Memory B cell (primary cell): Measurements from ENCODE around the gene CHST15.
"Not testable (repeated sequence)": the region's sequence is repeated elsewhere in the genome, so short reads cannot be mapped to it uniquely, and the experiment has no call there.

ENCODE experiments used
- ATAC-seq: fragments of 150-1000 bp; cut with Tn5 transposase; 2 replicates; pipeline ENCODE4 v1.10.0; 2021; ENCODE audit warnings: low read depth, mild to moderate bottlenecking, moderate library complexity
- DNase-seq, 2 donors: peaks; one replicate each; pipeline ENCODE4 v3.0.0; 2022; ENCODE audit warnings: low spot score in 2 of 2
- H3K27ac Mint-ChIP-seq: one replicate; pipeline ENCODE4 v1.8.0; 2022; ENCODE audit warnings: mild to moderate bottlenecking, moderate library complexity, mixed read lengths
- H3K27me3 Mint-ChIP-seq: one replicate; pipeline ENCODE4 v1.8.0; 2022; ENCODE audit warnings: mixed read lengths
- H3K36me3 Mint-ChIP-seq: one replicate; pipeline ENCODE4 v1.8.0; 2022; ENCODE audit warnings: mild to moderate bottlenecking, mixed read lengths
- H3K4me1 Mint-ChIP-seq: one replicate; pipeline ENCODE4 v1.8.0; 2022; ENCODE audit warnings: mixed read lengths
- H3K4me3 Mint-ChIP-seq: one replicate; pipeline ENCODE4 v1.8.0; 2022; ENCODE audit warnings: mild to moderate bottlenecking, moderate library complexity, mixed read lengths
- H3K9me3 Mint-ChIP-seq: one replicate; pipeline ENCODE4 v1.8.0; 2022; ENCODE audit warnings: mixed read lengths

Gene CHST15

GRCh38 chr10:124117511-124117785 is 24.1 kb upstream of the CHST15 start:
- DNase-seq (no peak), ATAC-seq (no peak)
- H3K4me1 Mint-ChIP-seq, result peaks cover 10% of the 10 kb centered on the region
- H3K9me3 Mint-ChIP-seq, result no peaks in the 10 kb centered on the region
- no peak overlapping the region for H3K27ac Mint-ChIP-seq
- H3K4me3 Mint-ChIP-seq, result no peak overlapping the region
- no peaks in the 10 kb centered on the region for H3K27me3 Mint-ChIP-seq
- H3K36me3 Mint-ChIP-seq, result no peaks in the 10 kb centered on the region

DNA sequence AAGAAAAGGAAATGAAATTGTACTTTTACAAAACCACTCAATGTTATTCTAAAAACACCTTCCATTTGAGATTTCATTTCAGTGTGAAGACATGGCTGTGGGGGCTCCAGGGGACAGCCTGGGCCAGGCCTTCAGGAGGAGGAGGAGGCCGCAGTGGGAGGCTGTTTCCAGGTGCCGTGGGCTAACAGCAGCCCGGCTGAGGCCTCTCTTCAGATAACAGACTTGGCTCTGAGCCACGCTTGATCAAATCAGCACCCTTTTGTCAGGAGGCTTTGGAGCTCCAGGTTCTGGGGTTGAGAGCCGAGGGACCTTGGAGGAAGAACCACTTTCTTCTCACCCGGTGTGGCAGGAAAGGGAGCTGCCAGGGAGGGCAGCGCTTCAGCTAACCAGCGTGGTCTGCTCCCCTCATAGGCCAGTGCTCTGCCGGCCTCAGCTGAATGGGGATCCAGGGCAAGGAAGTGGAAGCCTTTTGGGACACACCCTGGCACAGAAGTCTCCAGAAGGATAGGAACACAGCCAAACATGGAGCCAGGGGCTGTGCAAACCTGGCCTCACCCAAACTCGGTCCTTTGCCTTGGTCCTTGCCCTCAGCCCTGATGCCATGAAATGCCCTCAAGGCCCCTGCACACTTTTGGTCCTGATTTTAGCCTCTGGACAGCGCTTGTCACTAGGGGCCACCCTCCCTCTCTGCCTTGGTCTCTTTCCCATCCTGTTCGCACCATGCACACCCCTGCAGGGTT is 23.5 kb upstream of the CHST15 start:
- Mint-ChIP-seq H3K9me3 (no peaks in the 10 kb centered on the region), H3K4me1 (peaks cover 7% of the 10 kb centered on the region), H3K27me3 (no peaks in the 10 kb centered on the region), H3K27ac (no peak overlapping the region), H3K4me3 (no peak overlapping the region), H3K36me3 (no peaks in the 10 kb centered on the region)
- DNase-seq, result no peak
- ATAC-seq, result no peak

DNA sequence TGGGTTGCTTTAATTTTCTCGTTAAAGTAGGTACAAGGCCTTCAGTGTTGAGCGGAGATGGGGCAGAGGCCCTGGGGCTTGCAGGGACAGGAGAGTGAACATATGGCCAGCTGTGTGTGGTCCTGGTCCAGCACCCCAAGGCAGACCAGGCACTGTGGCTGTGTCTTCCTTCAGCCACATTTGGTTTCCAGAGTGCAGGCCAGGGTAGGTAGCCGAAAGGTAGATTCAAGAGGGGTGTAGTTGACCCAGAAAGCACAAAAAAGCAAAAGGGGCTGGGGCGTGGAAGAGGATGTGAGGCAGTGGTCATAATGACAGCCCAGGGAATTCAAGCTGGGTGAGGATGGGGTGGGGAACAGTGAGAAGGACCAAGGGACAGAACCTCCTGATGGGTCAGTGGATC is 21.3 kb upstream of the CHST15 start:
- H3K4me1 Mint-ChIP-seq, result peaks cover 15% of the 10 kb centered on the region
- ATAC-seq, result no peak

GRCh38 chr10:124112891-124113580 is 19.6 kb upstream of the CHST15 start:
- DNase-seq (no peak), ATAC-seq (no peak)
- Mint-ChIP-seq H3K27me3 (no peaks in the 10 kb centered on the region), H3K4me1 (peaks cover 19% of the 10 kb centered on the region), H3K36me3 (no peaks in the 10 kb centered on the region), H3K27ac (no peak overlapping the region), H3K4me3 (no peak overlapping the region), H3K9me3 (no peaks in the 10 kb centered on the region)

More for the DNA sequence above, 21.3 kb upstream of the CHST15 start:
- DNase-seq, result no peak
- Mint-ChIP-seq H3K27me3 (no peaks in the 10 kb centered on the region), H3K27ac (no peak overlapping the region), H3K9me3 (no peaks in the 10 kb centered on the region), H3K4me3 (no peak overlapping the region), H3K36me3 (no peaks in the 10 kb centered on the region)

DNA sequence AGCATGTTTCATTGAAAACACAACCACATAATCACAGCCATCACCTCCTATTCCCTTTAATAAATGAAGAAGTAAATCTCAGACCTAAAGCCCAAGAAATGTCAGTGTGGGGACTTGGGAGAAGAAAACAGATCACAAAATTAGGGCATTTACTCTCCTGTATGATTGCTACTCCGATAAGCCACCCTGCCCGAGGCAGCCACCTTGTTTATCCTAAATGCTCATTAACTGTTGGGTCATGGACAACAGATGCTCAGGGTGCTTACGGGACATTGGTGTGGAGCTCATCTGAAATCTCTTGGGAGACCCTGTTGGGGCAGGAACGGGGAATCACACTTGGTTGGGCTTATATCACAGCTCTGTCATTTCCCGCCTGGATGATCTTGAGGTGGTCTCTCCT is 17.5 kb upstream of the CHST15 start:
- Mint-ChIP-seq H3K9me3 (no peaks in the 10 kb centered on the region), H3K27me3 (no peaks in the 10 kb centered on the region), H3K4me1 (peaks cover 35% of the 10 kb centered on the region), H3K27ac (no peak overlapping the region), H3K4me3 (no peak overlapping the region), H3K36me3 (no peaks in the 10 kb centered on the region)
- DNase-seq, result no peak
- ATAC-seq, result no peak

GRCh38 chr10:124109261-124109660 is 15.9 kb upstream of the CHST15 start:
- H3K27me3 Mint-ChIP-seq, result no peaks in the 10 kb centered on the region
- H3K4me3 Mint-ChIP-seq, result no peak overlapping the region
- no peak overlapping the region for H3K27ac Mint-ChIP-seq

GRCh38 chr10:124107072-124107471 is 13.7 kb upstream of the CHST15 start:
- H3K27ac Mint-ChIP-seq, result peak overlapping the region; percentile 88

More at GRCh38 chr10:124109261-124109660, 15.9 kb upstream of the CHST15 start:
- ATAC-seq (no peak), DNase-seq (no peak)
- H3K4me1 Mint-ChIP-seq, result peaks cover 45% of the 10 kb centered on the region
- no peaks in the 10 kb centered on the region for H3K9me3 Mint-ChIP-seq
- H3K36me3 Mint-ChIP-seq, result peaks cover 2% of the 10 kb centered on the region

DNA sequence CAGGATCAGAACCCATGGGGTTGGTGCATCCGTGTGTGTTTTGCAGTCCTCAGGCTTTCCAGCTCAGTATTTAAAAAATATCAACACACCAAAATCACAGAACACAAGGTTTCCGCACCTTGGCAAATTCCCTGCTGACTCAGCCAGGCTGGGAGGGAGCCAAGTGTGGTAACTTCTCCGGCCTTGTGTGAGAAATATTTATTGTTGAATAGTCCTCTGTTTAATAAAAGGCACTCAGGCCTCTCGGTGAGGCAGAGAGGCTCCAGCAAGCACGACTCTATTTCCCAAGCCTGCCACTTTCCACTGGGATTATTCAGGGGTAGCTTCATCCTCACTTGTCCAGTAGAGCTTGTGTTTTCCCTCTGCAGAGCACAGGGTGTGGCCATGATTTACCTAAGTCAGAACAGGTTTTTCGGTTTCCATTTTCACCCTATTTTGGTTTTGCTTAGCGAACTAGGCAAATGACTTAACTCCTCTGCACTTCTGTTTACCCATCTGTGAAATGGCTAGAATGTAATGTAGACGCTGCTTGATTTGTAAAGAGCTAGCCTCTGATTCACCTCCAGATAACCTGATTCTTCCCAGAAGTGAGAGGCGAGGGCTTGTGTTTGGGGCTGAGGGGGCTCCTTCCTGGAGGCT is 13.0 kb upstream of the CHST15 start:
- no peaks in the 10 kb centered on the region for H3K27me3 Mint-ChIP-seq
- DNase-seq, result no peak
- H3K4me3 Mint-ChIP-seq, result peak overlapping the region; percentile 76
- peak; percentile 90 for ATAC-seq
- peak overlapping the region; percentile 88 for H3K27ac Mint-ChIP-seq
- H3K36me3 Mint-ChIP-seq, result peaks cover 4% of the 10 kb centered on the region
- no peaks in the 10 kb centered on the region for H3K9me3 Mint-ChIP-seq
- H3K4me1 Mint-ChIP-seq, result peaks cover 48% of the 10 kb centered on the region

More at GRCh38 chr10:124107072-124107471, 13.7 kb upstream of the CHST15 start:
- DNase-seq (no peak), ATAC-seq (no peak)
- Mint-ChIP-seq H3K9me3 (no peaks in the 10 kb centered on the region), H3K4me1 (peaks cover 48% of the 10 kb centered on the region), H3K4me3 (peak overlapping the region; percentile 76), H3K27me3 (no peaks in the 10 kb centered on the region), H3K36me3 (peaks cover 4% of the 10 kb centered on the region)

DNA sequence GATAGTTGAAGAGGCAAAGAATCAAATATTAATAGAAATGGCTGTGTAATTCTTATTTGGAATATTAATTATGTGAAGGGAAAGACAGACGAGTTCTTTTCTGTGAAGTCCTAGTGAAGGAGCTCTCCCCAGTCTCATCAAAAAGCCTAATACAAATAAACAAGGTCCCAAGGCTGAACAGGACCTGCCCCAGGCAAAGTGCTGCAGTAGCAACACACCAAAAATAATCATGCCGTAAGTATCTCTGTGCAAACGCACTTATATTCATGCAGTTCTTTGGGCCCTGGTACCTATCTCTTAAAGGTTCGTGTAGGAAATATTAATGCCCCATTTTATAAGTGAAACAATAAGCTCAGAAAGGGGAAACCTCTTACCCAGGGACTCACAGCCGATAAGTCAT is 12.2 kb upstream of the CHST15 start:
- Mint-ChIP-seq H3K9me3 (no peaks in the 10 kb centered on the region), H3K27me3 (no peaks in the 10 kb centered on the region), H3K27ac (peak overlapping the region; percentile 88), H3K4me3 (peak overlapping the region; percentile 76), H3K36me3 (peaks cover 4% of the 10 kb centered on the region), H3K4me1 (peaks cover 44% of the 10 kb centered on the region)
- DNase-seq (no peak), ATAC-seq (no peak)

DNA sequence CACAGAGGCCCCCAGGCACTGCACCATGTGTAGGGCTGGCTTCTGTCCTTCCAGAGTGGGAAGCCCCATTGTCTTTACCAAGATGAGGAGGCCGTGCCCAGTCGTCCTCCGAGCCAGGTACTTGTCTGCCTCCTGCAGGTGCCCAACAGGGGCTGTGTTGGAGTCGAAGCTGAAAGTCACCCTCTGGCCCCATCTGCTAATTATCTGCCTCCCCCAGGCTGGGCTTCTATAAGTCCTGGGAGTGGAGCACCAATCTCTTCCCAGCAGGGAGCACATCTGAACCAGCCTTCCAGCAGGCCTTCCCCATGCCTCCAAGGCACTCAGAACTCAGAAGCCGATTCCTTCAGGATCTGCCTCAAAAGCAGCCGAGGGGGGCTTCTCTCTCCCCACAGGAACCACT is 11.6 kb upstream of the CHST15 start:
- no peak for ATAC-seq
- H3K9me3 Mint-ChIP-seq, result peaks cover under 1% of the 10 kb centered on the region
- H3K36me3 Mint-ChIP-seq, result peaks cover 4% of the 10 kb centered on the region
- H3K27me3 Mint-ChIP-seq, result no peaks in the 10 kb centered on the region
- peaks cover 43% of the 10 kb centered on the region for H3K4me1 Mint-ChIP-seq
- DNase-seq, result no peak
- no peak overlapping the region for H3K4me3 Mint-ChIP-seq
- H3K27ac Mint-ChIP-seq, result peak overlapping the region; percentile 88

GRCh38 chr10:124104011-124104627 is 10.7 kb upstream of the CHST15 start:
- H3K4me3 Mint-ChIP-seq, result no peak overlapping the region
- H3K4me1 Mint-ChIP-seq, result peaks cover 52% of the 10 kb centered on the region
- peaks cover 4% of the 10 kb centered on the region for H3K36me3 Mint-ChIP-seq
- H3K27me3 Mint-ChIP-seq, result no peaks in the 10 kb centered on the region
- peak overlapping the region; percentile 38 for H3K27ac Mint-ChIP-seq
- H3K9me3 Mint-ChIP-seq, result peaks cover 1% of the 10 kb centered on the region
- no peak for DNase-seq
- ATAC-seq, result no peak

DNA sequence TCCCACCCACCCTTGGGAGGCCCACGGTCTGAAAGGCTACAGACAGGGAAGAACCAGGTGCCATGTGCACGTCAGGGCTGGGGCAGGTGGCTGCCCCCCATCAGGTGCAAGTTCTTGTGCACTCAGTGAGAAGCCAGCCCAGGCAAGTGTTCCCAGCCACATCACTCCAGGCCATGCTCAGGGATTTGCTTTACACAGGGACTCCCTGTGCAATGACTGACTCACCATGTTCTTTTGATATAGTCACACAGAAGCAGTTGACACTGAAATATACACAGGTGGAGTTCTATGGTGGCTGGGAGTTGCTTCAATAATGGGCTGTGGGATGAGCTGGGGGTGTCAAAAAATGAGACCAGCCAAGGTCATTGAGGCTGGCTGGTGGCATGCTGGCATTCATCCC is 8.0 kb upstream of the CHST15 start:
- Mint-ChIP-seq H3K27me3 (no peaks in the 10 kb centered on the region), H3K4me1 (peaks cover 34% of the 10 kb centered on the region), H3K27ac (no peak overlapping the region), H3K4me3 (no peak overlapping the region), H3K36me3 (peaks cover 4% of the 10 kb centered on the region), H3K9me3 (peaks cover 1% of the 10 kb centered on the region)
- ATAC-seq (no peak), DNase-seq (no peak)

DNA sequence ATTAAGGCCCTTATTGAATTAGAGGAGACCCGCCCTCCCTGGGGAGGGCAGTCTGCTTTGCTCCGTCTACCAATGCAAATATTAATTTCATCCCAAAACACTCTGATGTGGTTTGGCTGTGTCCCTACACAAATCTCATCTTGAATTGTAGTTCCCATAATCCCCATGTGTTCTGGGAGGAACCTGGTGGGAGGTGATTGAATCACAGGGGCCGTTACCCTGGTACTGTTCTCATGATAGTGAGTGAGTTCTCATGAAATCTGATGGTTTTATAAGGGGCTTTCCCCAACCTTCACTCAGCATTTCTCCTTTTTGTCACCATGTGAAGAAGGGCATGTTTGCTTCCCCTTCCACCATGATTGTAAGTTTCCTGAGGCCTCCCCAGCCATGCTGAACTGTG is 7.3 kb upstream of the CHST15 start:
- ATAC-seq, result peak; percentile 82
- not testable (repeated sequence) for DNase-seq, H3K9me3 Mint-ChIP-seq, H3K36me3 Mint-ChIP-seq, H3K4me3 Mint-ChIP-seq, H3K27me3 Mint-ChIP-seq
- Mint-ChIP-seq H3K4me1 (peaks cover 28% of the 10 kb centered on the region), H3K27ac (peak overlapping the region; percentile 45)

DNA sequence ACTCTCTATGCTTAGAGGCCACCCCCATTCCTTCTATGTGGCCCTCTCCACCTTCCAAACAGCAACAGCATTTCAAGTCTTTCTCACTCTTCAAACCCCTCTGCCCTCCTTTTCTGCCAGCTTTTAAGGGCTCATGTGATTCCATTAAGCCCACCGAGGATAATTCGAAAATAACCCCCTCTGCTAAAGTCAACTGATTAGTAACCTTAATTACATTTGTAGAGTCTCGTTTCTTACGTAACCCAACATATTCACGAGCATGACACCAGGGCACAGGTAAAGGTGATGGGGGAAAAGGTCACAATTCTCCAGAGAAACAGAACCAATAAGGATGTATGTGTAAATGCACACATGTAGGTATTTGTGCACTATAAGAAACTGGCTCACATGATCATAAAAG is 6.7 kb upstream of the CHST15 start:
- no peak overlapping the region for H3K27ac Mint-ChIP-seq
- no peak for ATAC-seq
- peaks cover 4% of the 10 kb centered on the region for H3K36me3 Mint-ChIP-seq
- H3K4me3 Mint-ChIP-seq, result no peak overlapping the region
- no peaks in the 10 kb centered on the region for H3K27me3 Mint-ChIP-seq
- H3K9me3 Mint-ChIP-seq, result peaks cover 1% of the 10 kb centered on the region
- no peak for DNase-seq
- peaks cover 23% of the 10 kb centered on the region for H3K4me1 Mint-ChIP-seq
